Skeletal muscle tissue (tissue), 4 donors: ENCODE data around the gene CIB1. TPM values are rescaled to one million over a fixed set of nuclear protein-coding genes. Genes with fewer than 3 reads are reported as not detected.
"Not testable (repeated sequence)": the region's sequence is repeated elsewhere in the genome, so short reads cannot be mapped to it uniquely, and the experiment has no call there.

Experiments used
- H3K27ac ChIP-seq: one replicate; pipeline ENCODE4 v1.7.0; 2013; ENCODE audit warnings: mild to moderate bottlenecking, low read depth, low read length, inconsistent platforms
- H3K27me3 ChIP-seq, 3 donors: one replicate each; pipeline ENCODE4 v1.7.0; 2013; ENCODE audit warnings: low read length in 3 of 3; ENCODE audit not compliant: control insufficient read depth in 3 of 3, insufficient read depth in 3 of 3
- H3K36me3 ChIP-seq, 3 donors: one replicate each; pipeline ENCODE4 v1.7.0; 2013; ENCODE audit warnings: low read length in 3 of 3; ENCODE audit not compliant: control insufficient read depth in 3 of 3, insufficient read depth in 3 of 3
- H3K4me1 ChIP-seq, 3 donors: one replicate each; pipeline ENCODE4 v1.7.0; 2013; ENCODE audit warnings: low read length in 3 of 3, mild to moderate bottlenecking in 3 of 3; ENCODE audit not compliant: control insufficient read depth in 3 of 3, insufficient read depth in 3 of 3
- H3K4me3 ChIP-seq, 3 donors: one replicate each; pipeline ENCODE4 v1.7.0; 2013; ENCODE audit warnings: low read length in 3 of 3
- H3K9ac ChIP-seq, 3 donors: one replicate each; pipeline ENCODE4 v1.7.0; 2013; ENCODE audit warnings: low read length in 3 of 3, mild to moderate bottlenecking in 3 of 3, moderate library complexity in 2 of 3, low read depth in 1 of 3
- H3K9me3 ChIP-seq, 3 donors: one replicate each; pipeline ENCODE4 v1.7.0; 2013; ENCODE audit warnings: low read length in 3 of 3; ENCODE audit not compliant: control insufficient read depth in 3 of 3
- total RNA-seq: library from RNA; depleted of rRNA; stranded (reverse); fragments of >200 nt; gene quantifications from one replicate; pipeline ENCODE4 v1.2.3, GENCODE V29; 2014
- donor health status: Osteomylitis.

Gene CIB1
- 7.8 TPM for total RNA-seq

GRCh38 chr15:90233387-90234095 lies at the start of gene CIB1:
TSS of gene CIB1 (minus strand) at chr15:90233941. CDS start at chr15:90233885, 56 bp downstream.
- Histone ChIP-seq H3K27me3 (no peaks in the 10 kb centered on the region), H3K27ac (peak within 1 kb of the TSS; percentile 82), H3K9ac (peak within 1 kb of the TSS; percentile 88 to 92 (median 90)), H3K36me3 (peaks cover 30 to 35% (median 32%) of the 10 kb centered on the region in 3 donors), H3K4me1 (peaks cover 36 to 49% (median 37%) of the 10 kb centered on the region in 3 donors), H3K4me3 (peak within 1 kb of the TSS; percentile 86 to 92 (median 90)), H3K9me3 (no peaks in the 10 kb centered on the region)

- not testable (repeated sequence) for H3K27me3 ChIP-seq, H3K4me3 ChIP-seq, H3K9ac ChIP-seq, H3K9me3 ChIP-seq, H3K27ac ChIP-seq, H3K4me1 ChIP-seq, H3K36me3 ChIP-seq
Observed at GRCh38 chr15:90281637-90282036, 47.9 kb upstream of the CIB1 start.

DNA sequence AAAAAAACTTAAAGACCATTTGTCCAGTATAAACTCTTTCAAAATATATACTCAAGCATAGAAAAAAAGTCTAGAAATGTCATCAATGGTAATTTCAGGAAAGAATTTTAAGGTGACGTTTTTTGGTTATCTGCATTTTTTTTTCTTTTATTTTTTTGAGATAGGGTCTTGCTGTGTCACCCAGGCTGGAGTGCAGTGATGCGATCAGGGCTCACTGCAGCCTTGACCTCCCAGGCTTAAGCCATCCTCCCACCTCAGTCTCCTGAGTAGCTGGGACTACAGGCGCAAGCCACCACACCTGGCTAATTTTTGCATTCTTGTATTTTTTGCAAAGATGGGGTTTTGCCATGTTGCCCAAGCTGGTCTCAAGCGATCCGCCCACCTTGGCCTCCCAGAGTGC lies 47.0 kb upstream of the CIB1 start:
- H3K27ac ChIP-seq, H3K36me3 ChIP-seq, H3K9me3 ChIP-seq, H3K4me1 ChIP-seq, H3K4me3 ChIP-seq, H3K9ac ChIP-seq, H3K27me3 ChIP-seq: not testable (repeated sequence)

- not testable (repeated sequence) for H3K9ac ChIP-seq, H3K4me1 ChIP-seq, H3K27me3 ChIP-seq, H3K9me3 ChIP-seq, H3K36me3 ChIP-seq, H3K4me3 ChIP-seq, H3K27ac ChIP-seq
Observed at GRCh38 chr15:90278467-90278866, 44.7 kb upstream of the CIB1 start.

DNA sequence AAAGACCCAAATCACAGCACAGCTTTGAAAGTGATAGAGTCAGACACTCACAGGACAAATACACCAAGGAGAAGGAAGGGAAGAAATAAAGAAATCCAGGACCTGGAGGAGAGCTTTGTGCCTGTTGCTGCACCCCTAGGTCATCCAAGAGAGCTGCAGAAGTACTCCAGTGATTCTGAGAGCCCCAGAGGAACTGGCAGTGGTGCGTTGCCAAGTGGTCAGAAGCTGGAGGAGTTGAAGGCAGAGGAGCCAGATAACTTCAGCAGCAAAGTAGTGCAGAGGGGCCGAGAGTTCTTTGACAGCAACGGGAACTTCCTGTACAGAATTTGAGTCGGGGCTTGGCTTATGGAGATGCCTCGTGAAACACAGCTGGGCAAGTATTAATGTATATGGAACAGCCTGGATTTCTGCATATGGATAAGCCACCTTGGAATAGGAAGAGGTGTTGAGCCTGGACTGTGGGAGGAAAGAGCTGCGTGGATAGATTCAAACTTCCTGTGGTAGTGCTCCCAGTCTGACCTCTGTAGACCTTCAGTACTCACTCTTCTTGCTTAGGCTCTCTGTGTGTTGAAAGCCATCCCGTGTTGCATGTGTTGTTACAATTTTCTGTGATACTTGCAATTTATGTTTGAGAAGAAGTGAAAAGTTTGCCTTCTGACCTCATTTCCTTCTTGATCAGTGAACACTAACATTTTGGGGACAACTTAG lies 37.9 kb upstream of the CIB1 start:
- no peaks in the 10 kb centered on the region for H3K9me3 ChIP-seq
- H3K4me1 ChIP-seq: peaks cover 40 to 50% (median 49%) of the 10 kb centered on the region in 3 donors
- H3K27me3 ChIP-seq: no peaks in the 10 kb centered on the region
- H3K27ac ChIP-seq: peak overlapping the region; percentile 83
- H3K9ac ChIP-seq: peak overlapping the region in 2 of 3 donors; percentile 44 to 47
- H3K4me3 ChIP-seq: peak overlapping the region in 2 of 3 donors; percentile 13 to 35
- H3K36me3 ChIP-seq: peaks cover 16 to 37% (median 33%) of the 10 kb centered on the region in 3 donors

DNA sequence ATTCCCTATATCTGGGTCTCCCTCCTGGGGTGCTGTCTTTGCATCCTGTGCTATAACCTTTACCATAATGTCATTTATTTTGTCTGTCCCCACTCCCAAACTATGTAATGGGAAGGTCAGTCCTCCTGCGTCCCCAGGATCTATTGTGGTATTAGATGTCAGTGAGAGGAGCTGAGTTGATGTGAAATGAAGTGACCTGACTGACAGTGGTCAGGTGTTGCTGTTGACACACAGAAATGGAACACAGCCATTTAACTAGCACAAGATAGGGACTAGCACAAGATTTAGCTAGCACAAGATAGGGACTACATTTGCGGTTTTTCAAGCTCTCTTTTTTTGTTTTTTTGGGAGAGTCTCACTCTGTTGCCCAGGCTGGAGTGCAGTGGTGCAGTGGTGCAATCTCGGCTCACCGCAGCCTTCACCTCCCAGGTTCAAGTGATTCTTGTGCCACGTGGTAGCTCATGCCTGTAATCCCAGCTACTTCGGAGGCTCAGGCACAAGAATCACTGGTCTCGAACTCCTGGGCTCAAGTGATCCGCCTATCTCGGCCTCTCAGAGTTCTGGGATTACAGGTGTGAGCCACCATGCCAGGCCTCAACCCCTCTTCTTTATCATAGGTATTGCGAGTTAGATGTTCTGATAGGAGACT lies 36.9 kb upstream of the CIB1 start:
- peaks cover 41 to 53% (median 52%) of the 10 kb centered on the region in 3 donors for H3K4me1 ChIP-seq
- peak overlapping the region in 1 of 3 donors; percentile 9 for H3K4me3 ChIP-seq
- H3K9ac ChIP-seq: peak overlapping the region in 2 of 3 donors; percentile 47 to 68
- no peaks in the 10 kb centered on the region for H3K9me3 ChIP-seq
- no peaks in the 10 kb centered on the region for H3K27me3 ChIP-seq
- peaks cover 16 to 37% (median 35%) of the 10 kb centered on the region in 3 donors for H3K36me3 ChIP-seq
- peak overlapping the region; percentile 83 for H3K27ac ChIP-seq

DNA sequence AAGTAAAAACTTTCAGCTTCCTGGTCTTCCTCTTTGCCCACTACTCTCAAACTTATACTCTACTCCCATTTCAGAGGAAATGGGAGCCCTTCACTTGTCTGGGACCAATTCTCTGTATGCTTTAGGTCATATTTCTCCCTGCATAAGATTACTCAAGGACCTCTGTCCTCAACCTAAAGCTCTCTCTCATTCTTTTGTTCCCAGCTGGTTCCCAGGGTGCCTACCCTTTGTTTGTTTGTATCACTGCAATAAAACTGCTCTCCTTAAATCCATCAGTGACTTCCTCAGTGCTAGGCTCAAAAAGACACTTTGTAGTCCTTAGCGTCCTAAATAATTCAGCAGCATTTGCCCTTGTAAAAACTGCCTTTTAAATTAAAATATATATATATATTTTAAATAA lies 34.7 kb upstream of the CIB1 start:
- Histone ChIP-seq H3K4me1 (peaks cover 55 to 70% (median 59%) of the 10 kb centered on the region in 3 donors), H3K27me3 (no peaks in the 10 kb centered on the region), H3K36me3 (peaks cover 14 to 33% (median 30%) of the 10 kb centered on the region in 3 donors), H3K4me3 (peak overlapping the region in 1 of 3 donors; percentile 26), H3K27ac (peak overlapping the region; percentile 93), H3K9ac (no peak overlapping the region), H3K9me3 (no peaks in the 10 kb centered on the region)

- Histone ChIP-seq H3K27ac (peak overlapping the region; percentile 93), H3K9me3 (no peaks in the 10 kb centered on the region), H3K9ac (peak overlapping the region; percentile 96 to 97 (median 96)), H3K4me3 (peak overlapping the region; percentile 78 to 97 (median 94)), H3K4me1 (peaks cover 49 to 80% (median 50%) of the 10 kb centered on the region in 3 donors), H3K36me3 (peaks cover 8 to 23% (median 18%) of the 10 kb centered on the region in 3 donors), H3K27me3 (no peaks in the 10 kb centered on the region)
Observed at GRCh38 chr15:90266485-90266884, 32.7 kb upstream of the CIB1 start.

DNA sequence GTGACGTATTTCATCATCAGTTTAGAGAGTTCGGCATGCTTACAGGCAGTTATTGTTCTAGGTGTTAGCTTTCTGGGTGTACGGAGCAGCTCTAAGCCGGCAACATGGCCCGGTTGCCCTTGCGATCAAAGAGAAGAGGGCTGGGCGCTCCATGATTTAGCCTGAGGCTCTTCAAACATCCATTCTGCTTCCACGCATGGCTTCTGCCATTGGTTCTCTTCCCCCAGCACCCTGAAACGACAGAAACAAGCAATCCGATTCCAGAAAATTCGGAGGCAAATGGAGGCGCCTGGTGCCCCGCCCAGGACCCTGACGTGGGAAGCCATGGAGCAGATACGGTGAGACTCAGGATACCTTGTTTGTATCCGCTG lies 32.3 kb upstream of the CIB1 start:
- Histone ChIP-seq H3K4me1 (peaks cover 44 to 76% (median 46%) of the 10 kb centered on the region in 3 donors), H3K9ac (peak overlapping the region; percentile 96 to 97 (median 96)), H3K4me3 (peak overlapping the region; percentile 78 to 97 (median 94)), H3K27ac (peak overlapping the region; percentile 93), H3K9me3 (no peaks in the 10 kb centered on the region), H3K36me3 (peaks cover 7 to 19% (median 17%) of the 10 kb centered on the region in 3 donors), H3K27me3 (no peaks in the 10 kb centered on the region)
